ENCODE measurements around the gene PAX8.

- TF ChIP-seq CTCF (IDR thresholded peaks at IDR 0.05) (no peak), EZH2 (IDR thresholded peaks at IDR 0.05) (no peak)
These were observed 53.2 kb downstream of the PAX8 start for GRCh38 chr2:113225263-113226259.
